NCI-H146 treated with DMSO at 0.1 percent for 48 hours (cell line): ENCODE results near the gene NME2.
"Not testable (repeated sequence)": the region's sequence is repeated elsewhere in the genome, so short reads cannot be mapped to it uniquely, and the experiment has no call there.

Experiments
- DNase-seq: peaks from one replicate; lab custom pipeline; 2025; ENCODE audit not compliant: unreplicated experiment; lab: John Stamatoyannopoulos, UW

The NME2 gene

GRCh38 chr17:51166198-51166986 lies at the start of gene NME2:
TSS of gene NME2 (plus strand) at chr17:51166411. CDS start at chr17:51166831, 420 bp downstream.
- peak; percentile 67 for DNase-seq

- peak; percentile 91 for DNase-seq
These were observed 47.6 kb upstream of the NME2 start for GRCh38 chr17:51118330-51119195.

- no peak for DNase-seq
These were observed 46.5 kb upstream of the NME2 start for GRCh38 chr17:51119415-51120356.

- DNase-seq = peak; percentile 19
These were observed 45.9 kb upstream of the NME2 start for GRCh38 chr17:51120357-51120738.

- peak; percentile 86 for DNase-seq
These were observed 45.2 kb upstream of the NME2 start, which contains the start of gene SPAG9 for GRCh38 chr17:51120739-51121619. TSS of gene SPAG9 (minus strand) at chr17:51120868. CDS start at chr17:51120656, 212 bp downstream.

GRCh38 chr17:51121620-51122472 lies 44.4 kb upstream of the NME2 start:
- DNase-seq = peak; percentile 69

GRCh38 chr17:51122473-51123115 lies 43.6 kb upstream of the NME2 start:
- not testable (repeated sequence) for DNase-seq

- no peak for DNase-seq
These were observed 41.3 kb upstream of the NME2 start for GRCh38 chr17:51124640-51125503.

- DNase-seq = no peak
These were observed 38.1 kb upstream of the NME2 start for GRCh38 chr17:51128076-51128475.

GRCh38 chr17:51132964-51133319 lies 33.3 kb upstream of the NME2 start:
- no peak for DNase-seq

- DNase-seq = no peak
These were observed 32.8 kb upstream of the NME2 start for GRCh38 chr17:51133365-51133764.

- DNase-seq = no peak
These were observed 30.3 kb upstream of the NME2 start for GRCh38 chr17:51135956-51136355.

- DNase-seq = no peak
These were observed 23.6 kb upstream of the NME2 start for GRCh38 chr17:51142597-51142996.

GRCh38 chr17:51144266-51145022 lies 21.8 kb upstream of the NME2 start:
- peak; percentile 85 for DNase-seq

- DNase-seq = no peak
These were observed 18.6 kb upstream of the NME2 start for GRCh38 chr17:51147650-51148049.

GRCh38 chr17:51149163-51149562 lies 17.0 kb upstream of the NME2 start:
- DNase-seq = no peak

- DNase-seq = no peak
These were observed 15.3 kb upstream of the NME2 start for GRCh38 chr17:51150932-51151331.
